A549 (cell line): Measurements from ENCODE around the gene PAK1. TPM values are rescaled to one million over a fixed set of nuclear protein-coding genes. Genes with fewer than 3 reads are reported as not detected.
A peak's percentile ranks its signal among the peaks of the same experiment; 100 is the strongest.
"Not testable (repeated sequence)": the region's sequence is repeated elsewhere in the genome, so short reads cannot be mapped to it uniquely, and the experiment has no call there.

Experiments
- ATAC-seq, 2 experiments: fragments of 200-7000 bp in 1 of 2; fragments of >200 bp in 1 of 2; cut with Nextera tagmentation in 1 of 2; cut with Tn5 transposase in 1 of 2; 3 replicates each; pipeline versions ENCODE4 v1.8.0 to v1.9.1; 2018 to 2020; ENCODE audit warnings: mild to moderate bottlenecking in 1 of 2, moderate library complexity in 1 of 2
- CTCF ChIA-PET: fragments of 300-600 bp; sonication (Branson Sonifier 250); formaldehyde crosslinking; extraction: SDS; loops from one replicate; lab custom pipeline; 2021; ENCODE audit warnings: antibody characterized with exemption, inconsistent platforms; lab: Yijun Ruan, JAX
- POLR2A ChIA-PET: fragments of 350-600 bp; formaldehyde crosslinking; extraction: SDS; loops from one replicate; lab custom pipeline; 2021; ENCODE audit warnings: antibody characterized with exemption, inconsistent platforms; lab: Yijun Ruan, JAX
- DNase-seq, 2 experiments: peaks; one replicate each; pipeline versions ENCODE4 v3.0.0 to v3.0.0-alpha.2; 2011 to 2016; ENCODE audit warnings: low read depth in 1 of 2, low spot score in 1 of 2
- FAIRE-seq: peaks from 2 replicates; lab custom pipeline; 2011; peaks lifted over from hg19 to GRCh38; lab: Jason Lieb, UNC
- H3K27ac ChIP-seq, 2 experiments: fragments of >200 bp; sonication (Bioruptor Twin); formaldehyde crosslinking; 3 replicates each; pipeline ENCODE4 v1.5.1; 2016 to 2017
- H3K4me1 ChIP-seq: fragments of >200 bp; sonication (Bioruptor Twin); formaldehyde crosslinking; 3 replicates; pipeline ENCODE4 v1.6.1; 2016
- H3K4me2 ChIP-seq: fragments of >200 bp; sonication (Bioruptor Twin); formaldehyde crosslinking; 3 replicates; pipeline ENCODE4 v1.6.1; 2016
- H3K4me3 ChIP-seq: fragments of >200 bp; sonication (Bioruptor Twin); formaldehyde crosslinking; 3 replicates; pipeline ENCODE4 v1.5.1; 2016
- H3K9me3 ChIP-seq: fragments of >200 bp; sonication (Bioruptor Twin); formaldehyde crosslinking; 3 replicates; pipeline ENCODE4 v1.6.1; 2016
- BHLHE40 ChIP-seq: IDR thresholded peaks from 2 replicates; pipeline ENCODE4 v1.6.1; 2012; ENCODE audit warnings: low read depth, low read length, inconsistent platforms
- CEBPB ChIP-seq, 2 experiments: fragments of >200 bp in 1 of 2; sonication (Bioruptor Twin) in 1 of 2; formaldehyde crosslinking in 1 of 2; IDR thresholded peaks; 2 replicates each; pipeline ENCODE4 v1.6.1; 2012 to 2016
- CHD2 ChIP-seq: fragments of 150-350 bp; IDR thresholded peaks from 2 replicates; pipeline ENCODE4 v1.6.1; 2014; ENCODE audit warnings: low read length; ENCODE audit not compliant: partially characterized antibody
- ESRRA ChIP-seq: fragments of 150-350 bp; IDR thresholded peaks from 2 replicates; pipeline ENCODE4 v1.6.1; 2014; ENCODE audit warnings: mild to moderate bottlenecking, low read length, borderline replicate concordance
- FOSL2 ChIP-seq, 2 experiments: fragments of 450-650 bp in 1 of 2; fragments of >200 bp in 1 of 2; sonication (Bioruptor Twin) in 1 of 2; formaldehyde crosslinking; IDR thresholded peaks; 2 replicates each; pipeline versions ENCODE4 v1.5.0 to v1.6.1; 2016 to 2020; ENCODE audit warnings: mild to moderate bottlenecking in 1 of 2, moderate library complexity in 1 of 2
- HOXB13 ChIP-seq: fragments of 250-450 bp; sonication (Bioruptor Pico); IDR thresholded peaks from 2 replicates; pipeline ENCODE4 v1.5.0; 2020; ENCODE audit warnings: low read depth, mild to moderate bottlenecking, moderate library complexity
- JUNB ChIP-seq: fragments of >200 bp; sonication (Bioruptor Twin); formaldehyde crosslinking; IDR thresholded peaks from 2 replicates; pipeline ENCODE4 v1.6.1; 2016
- MAFK ChIP-seq: fragments of 450-650 bp; IDR thresholded peaks from 2 replicates; pipeline ENCODE4 v1.6.1; 2014; ENCODE audit not compliant: partially characterized antibody
- MAZ ChIP-seq: fragments of 150-350 bp; IDR thresholded peaks from 2 replicates; pipeline ENCODE4 v1.6.1; 2014; ENCODE audit warnings: antibody characterized with exemption, low read depth, low read length, borderline replicate concordance
- NPAS2 ChIP-seq: fragments of 250-450 bp; sonication (Bioruptor Pico); IDR thresholded peaks from 2 replicates; pipeline ENCODE4 v1.8.0; 2022; ENCODE audit warnings: mild to moderate bottlenecking, moderate library complexity, borderline replicate concordance
- NR3C1 ChIP-seq: fragments of >200 bp; sonication (Bioruptor Twin); formaldehyde crosslinking; IDR thresholded peaks from 3 replicates; pipeline ENCODE4 v1.6.1; 2017
- POLR2AphosphoS2 ChIP-seq: conservative IDR thresholded peaks from 2 replicates; pipeline ENCODE4 v1.6.1; 2012; ENCODE audit warnings: low read length, improper control_type of control experiment, inconsistent platforms
- RAD21 ChIP-seq, 2 experiments: fragments of >200 bp in 1 of 2; sonication (Bioruptor Twin) in 1 of 2; formaldehyde crosslinking in 1 of 2; IDR thresholded peaks in 1 of 2; conservative IDR thresholded peaks in 1 of 2; 2 replicates in 1 of 2; 3 replicates in 1 of 2; pipeline ENCODE4 v1.6.1; 2012 to 2018; ENCODE audit warnings: inconsistent platforms in 1 of 2
- RNF2 ChIP-seq: fragments of 200-600 bp; sonication (generic); IDR thresholded peaks from 2 replicates; pipeline ENCODE4 v1.6.1; 2016; ENCODE audit warnings: low read depth, mild to moderate bottlenecking, antibody characterized with exemption, moderate library complexity, borderline replicate concordance
- SMC3 ChIP-seq: fragments of >200 bp; sonication (Bioruptor Twin); formaldehyde crosslinking; IDR thresholded peaks from 3 replicates; pipeline ENCODE4 v1.6.1; 2018; ENCODE audit warnings: inconsistent platforms
- SREBF2 ChIP-seq: fragments of 450-650 bp; IDR thresholded peaks from 2 replicates; pipeline ENCODE4 v1.6.1; 2014; ENCODE audit warnings: mild to moderate bottlenecking, moderate library complexity
- WGBS: methylation state at CpG from one replicate; pipeline ENCODE4 v1.1.6; 2017; ENCODE audit errors: missing lambda C conversion rate; 5-methylcytosine and 5-hydroxymethylcytosine counted together
- polyA plus RNA-seq, 4 experiments: library from polyadenylated mRNA; depleted of rRNA in 3 of 4; stranded (reverse); fragments of >200 nt; fragmentation: RNase III in 1 of 4; extraction: RNeasy Plus Mini Kit Qiagen cat#74134 plus additional on column Dnase treatment in 1 of 4; gene quantifications; 2 replicates in 3 of 4; 3 replicates in 1 of 4; pipeline ENCODE4 v1.2.3, GENCODE V29; 2011 to 2017
- TF ChIP-seq, protein P1 (sequence below): IDR thresholded peaks from 2 replicates; pipeline ENCODE4 v1.6.1; 2012
- TF ChIP-seq, protein P2 (sequence below): fragments of 450-650 bp; IDR thresholded peaks from 2 replicates; pipeline ENCODE4 v1.6.1; 2014; ENCODE audit warnings: antibody characterized with exemption
- TF ChIP-seq, protein P3 (sequence below): IDR thresholded peaks from 2 replicates; pipeline ENCODE4 v1.6.1; 2012

PAK1 gene
- polyA plus RNA-seq, 2 of the 4 experiments (the other 2 are of a cell fraction) = 20.6 to 60.7 TPM

DNA sequence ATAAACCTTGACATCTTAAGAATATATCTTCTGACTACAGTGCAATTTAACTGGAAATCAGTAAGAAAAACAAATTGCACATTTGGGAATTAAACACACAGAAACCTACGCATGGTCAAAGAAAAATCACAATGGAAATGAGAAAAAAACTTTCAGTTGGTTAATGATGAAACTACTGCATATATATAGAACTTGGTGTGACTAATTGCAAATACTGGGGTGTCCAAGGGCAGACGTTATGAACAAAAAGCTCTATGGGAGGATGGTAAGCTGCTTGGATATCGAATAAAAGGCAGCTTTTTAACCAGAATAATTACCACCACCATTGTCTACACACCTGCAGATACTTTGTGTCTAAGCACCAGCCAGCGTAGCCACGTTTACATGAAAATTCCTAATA, 173.2 kb downstream of the PAK1 start:
- FAIRE-seq (no peak), DNase-seq (peak; percentile 13 to 15), ATAC-seq (peak in 1 of 2 experiments; percentile 51; a peak in 3 of 6 replicates)
- POLR2A ChIA-PET = no interaction called here
- CTCF ChIA-PET = no interaction called here
- no peak overlapping the region for H3K4me3 ChIP-seq
- 49% methylated on average over 5 of the region's 5 CpGs for WGBS
- peaks cover 21% of the 10 kb centered on the region for H3K4me1 ChIP-seq
- H3K4me2 ChIP-seq = peak overlapping the region; percentile 25; the same call in 2 of the 3 replicates
- H3K27ac ChIP-seq = peak overlapping the region in 1 of 2 experiments; percentile 3; a peak in 1 of 6 replicates
- TF ChIP-seq CHD2 (no peak), HOXB13 (no peak), JUNB (no peak), SREBF2 (no peak), FOSL2 (IDR thresholded peaks at IDR 0.05) (no peak), FOSL2 (CRISPR knock-in tag; IDR thresholded peaks at IDR 0.05) (0 out of 2 replicates have a peak, but pooled peaks have one; percentile 15)
- TF ChIP-seq, protein P1, sequence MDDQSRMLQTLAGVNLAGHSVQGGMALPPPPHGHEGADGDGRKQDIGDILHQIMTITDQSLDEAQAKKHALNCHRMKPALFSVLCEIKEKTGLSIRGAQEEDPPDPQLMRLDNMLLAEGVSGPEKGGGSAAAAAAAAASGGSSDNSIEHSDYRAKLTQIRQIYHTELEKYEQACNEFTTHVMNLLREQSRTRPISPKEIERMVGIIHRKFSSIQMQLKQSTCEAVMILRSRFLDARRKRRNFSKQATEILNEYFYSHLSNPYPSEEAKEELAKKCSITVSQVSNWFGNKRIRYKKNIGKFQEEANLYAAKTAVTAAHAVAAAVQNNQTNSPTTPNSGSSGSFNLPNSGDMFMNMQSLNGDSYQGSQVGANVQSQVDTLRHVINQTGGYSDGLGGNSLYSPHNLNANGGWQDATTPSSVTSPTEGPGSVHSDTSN = no peak
- H3K9me3 ChIP-seq = no peaks in the 10 kb centered on the region

DNA sequence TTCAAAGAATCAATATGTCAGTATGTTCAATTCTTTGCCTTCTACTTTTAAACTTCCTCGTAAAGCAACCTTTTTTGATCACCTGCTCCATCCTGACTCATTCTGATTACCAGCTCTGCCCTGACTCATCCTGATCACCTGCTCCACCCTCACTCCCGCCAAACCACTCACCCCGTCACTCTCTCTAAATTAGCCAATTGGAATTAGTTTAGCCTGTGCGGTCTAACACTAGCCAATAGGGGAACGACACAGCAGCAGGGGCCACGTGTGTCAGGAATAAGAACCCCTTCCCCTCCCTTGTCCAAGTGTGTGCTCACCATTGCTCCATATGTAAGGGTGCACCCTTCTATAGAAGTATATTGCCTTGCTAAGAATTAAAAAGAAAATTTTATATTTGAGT, 173.9 kb downstream of the PAK1 start:
- Histone ChIP-seq H3K4me2 (peak overlapping the region; percentile 25; the same call in 2 of the 3 replicates), H3K27ac (peak overlapping the region; percentile 10 to 42; a peak in 2 of 6 replicates), H3K4me1 (peaks cover 21% of the 10 kb centered on the region)
- ATAC-seq = peak; percentile 84 to 90
- 0 out of 2 replicates have a peak, but pooled peaks have one; percentile 55 for TF ChIP-seq FOSL2 (IDR thresholded peaks at IDR 0.05)
- TF ChIP-seq FOSL2 (CRISPR knock-in tag; IDR thresholded peaks at IDR 0.05) = peak; percentile 75
- TF ChIP-seq JUNB = 0 out of 2 replicates have a peak, but pooled peaks have one; percentile 15
- TF ChIP-seq, protein P2, sequence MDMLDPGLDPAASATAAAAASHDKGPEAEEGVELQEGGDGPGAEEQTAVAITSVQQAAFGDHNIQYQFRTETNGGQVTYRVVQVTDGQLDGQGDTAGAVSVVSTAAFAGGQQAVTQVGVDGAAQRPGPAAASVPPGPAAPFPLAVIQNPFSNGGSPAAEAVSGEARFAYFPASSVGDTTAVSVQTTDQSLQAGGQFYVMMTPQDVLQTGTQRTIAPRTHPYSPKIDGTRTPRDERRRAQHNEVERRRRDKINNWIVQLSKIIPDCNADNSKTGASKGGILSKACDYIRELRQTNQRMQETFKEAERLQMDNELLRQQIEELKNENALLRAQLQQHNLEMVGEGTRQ = peak; percentile 66
- POLR2A ChIA-PET, FAIRE-seq, CTCF ChIA-PET, H3K4me3 ChIP-seq, H3K9me3 ChIP-seq: not testable (repeated sequence)
- peak; percentile 23 to 75 for DNase-seq
- 19% methylated on average over 6 of the region's 6 CpGs for WGBS

DNA sequence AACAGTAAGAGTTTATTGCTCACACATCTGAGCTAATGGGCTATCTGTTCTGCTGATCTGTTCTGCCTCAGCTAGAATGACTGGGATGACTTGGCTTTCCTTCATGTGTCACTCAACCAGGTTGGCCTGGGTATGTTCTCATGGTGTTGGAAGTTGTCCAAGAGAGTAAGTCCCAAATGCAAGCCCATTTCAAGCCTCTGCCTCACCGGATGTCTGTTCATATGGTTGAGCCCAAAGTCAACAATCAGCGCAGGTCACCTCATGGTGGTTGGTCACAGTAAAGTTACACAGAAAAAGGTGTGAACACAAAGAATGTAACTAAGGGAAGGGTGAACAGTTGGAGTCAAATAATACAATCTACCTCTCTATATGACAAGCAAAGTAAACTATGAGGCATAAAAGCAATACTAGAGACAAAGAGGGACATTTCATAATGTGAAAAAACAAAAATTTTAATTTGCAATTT, 174.3 kb downstream of the PAK1 start:
- H3K9me3 ChIP-seq = no peaks in the 10 kb centered on the region
- WGBS = 17% methylated on average over 2 of the region's 2 CpGs
- CTCF ChIA-PET = no interaction called here
- peak; percentile 68 to 85 for ATAC-seq
- peak; percentile 74 for TF ChIP-seq MAFK
- no peak for TF ChIP-seq RAD21 (conservative IDR thresholded peaks at IDR 0.05 in 1 of 2, IDR thresholded peaks at IDR 0.05 in 1 of 2)
- TF ChIP-seq, all 56 proteins: peak for 1
- FAIRE-seq (no peak), DNase-seq (peak; percentile 56 to 72)
- Histone ChIP-seq H3K4me3 (no peak overlapping the region), H3K4me1 (peaks cover 21% of the 10 kb centered on the region), H3K4me2 (peak overlapping the region; percentile 25), H3K27ac (no peak overlapping the region; a peak in 2 of 6 replicates)
- POLR2A ChIA-PET = no interaction called here

DNA sequence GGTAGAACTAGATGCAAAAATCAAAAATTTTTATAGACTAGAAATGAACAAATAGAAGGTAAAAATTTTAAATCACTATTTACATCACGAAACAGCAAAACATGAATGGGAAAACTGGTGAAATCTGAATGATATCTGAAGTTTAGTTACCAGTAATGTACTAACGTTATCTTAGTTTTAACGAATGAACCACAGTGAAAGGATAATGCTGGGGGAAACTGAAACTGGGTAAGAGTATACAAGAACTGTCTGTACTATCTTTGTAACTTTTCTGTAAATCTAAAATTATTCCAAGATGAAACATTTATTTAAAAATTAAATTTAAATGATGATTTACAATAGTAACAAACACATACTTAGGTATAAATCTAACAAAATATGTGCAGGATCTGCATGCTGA, 179.9 kb downstream of the PAK1 start:
- FAIRE-seq (no peak), DNase-seq (no peak), ATAC-seq (no peak)
- Histone ChIP-seq H3K4me1 (peaks cover 2% of the 10 kb centered on the region; the same call in 2 of the 3 replicates), H3K4me3 (no peak overlapping the region), H3K9me3 (no peaks in the 10 kb centered on the region), H3K4me2 (no peak overlapping the region), H3K27ac (no peak overlapping the region)
- POLR2A ChIA-PET = interaction anchor here (0.7 kb wide), 1 partner anchor 300 kb away, joined by 5 read pairs; no protein-coding TSS in a partner anchor
- TF ChIP-seq MAFK (no peak), HOXB13 (no peak), ESRRA (no peak), RNF2 (no peak), NR3C1 (no peak), BHLHE40 (no peak), NPAS2 (CRISPR knock-in tag) (no peak), MAZ (no peak), CEBPB (IDR thresholded peaks at IDR 0.05) (no peak), SMC3 (no peak), FOSL2 (IDR thresholded peaks at IDR 0.05) (no peak), FOSL2 (CRISPR knock-in tag; IDR thresholded peaks at IDR 0.05) (no peak), POLR2AphosphoS2 (no peak)
- TF ChIP-seq, protein P3, sequence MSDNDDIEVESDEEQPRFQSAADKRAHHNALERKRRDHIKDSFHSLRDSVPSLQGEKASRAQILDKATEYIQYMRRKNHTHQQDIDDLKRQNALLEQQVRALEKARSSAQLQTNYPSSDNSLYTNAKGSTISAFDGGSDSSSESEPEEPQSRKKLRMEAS = no peak
- WGBS = 66% methylated on average over 3 of the region's 3 CpGs
- CTCF ChIA-PET = interaction anchor here (1.0 kb wide), 1 partner anchor 304 kb away, joined by 3 read pairs; no protein-coding TSS in a partner anchor
